Mesothelial cell of epicardium (in vitro differentiated cells): ENCODE measurements around the gene MITF. TPM values are rescaled to one million over a fixed set of nuclear protein-coding genes. Genes with fewer than 3 reads are reported as not detected.
"Not testable (repeated sequence)": the region's sequence is repeated elsewhere in the genome, so short reads cannot be mapped to it uniquely, and the experiment has no call there.

Source experiments
- DNase-seq, 2 experiments: peaks; one replicate each; pipeline ENCODE4 v3.0.0; 2021; ENCODE audit warnings: low spot score in 2 of 2; ENCODE audit not compliant: unreplicated experiment in 2 of 2
- H3K27ac Mint-ChIP-seq: 2 replicates; pipeline ENCODE4 v1.8.0; 2021; ENCODE audit warnings: mixed read lengths
- H3K27me3 Mint-ChIP-seq: 2 replicates; pipeline ENCODE4 v1.8.0; 2021; ENCODE audit warnings: low read depth, mixed read lengths
- H3K36me3 Mint-ChIP-seq: 2 replicates; pipeline ENCODE4 v1.8.0; 2021; ENCODE audit warnings: mixed read lengths
- H3K4me1 Mint-ChIP-seq: 2 replicates; pipeline ENCODE4 v1.8.0; 2021; ENCODE audit warnings: mixed read lengths
- H3K4me3 Mint-ChIP-seq: 2 replicates; pipeline ENCODE4 v1.8.0; 2021; ENCODE audit warnings: mild to moderate bottlenecking, moderate library complexity, mixed read lengths
- H3K9me3 Mint-ChIP-seq: 2 replicates; pipeline ENCODE4 v1.8.0; 2021; ENCODE audit warnings: mixed read lengths
- CTCF ChIP-seq: fragments of 200-600 bp; sonication (generic); IDR thresholded peaks from one replicate; pipeline ENCODE4 v1.5.0; 2021; ENCODE audit warnings: antibody characterized with exemption; ENCODE audit not compliant: unreplicated experiment
- total RNA-seq: library from RNA; stranded (reverse); gene quantifications from 3 replicates; pipeline ENCODE4 v1.2.1, GENCODE V29; 2021

Gene MITF
- total RNA-seq, 1 donor from 2014 or later: 7.0 TPM

GRCh38 chr3:69902386-69902785 is 163.1 kb downstream of the MITF start:
- Mint-ChIP-seq H3K27ac (no peak overlapping the region), H3K27me3 (peaks cover 20% of the 10 kb centered on the region), H3K4me1 (no peaks in the 10 kb centered on the region), H3K4me3 (no peak overlapping the region), H3K36me3 (no peaks in the 10 kb centered on the region), H3K9me3 (no peaks in the 10 kb centered on the region)
- no peak for TF ChIP-seq CTCF
- no peak for DNase-seq

DNA sequence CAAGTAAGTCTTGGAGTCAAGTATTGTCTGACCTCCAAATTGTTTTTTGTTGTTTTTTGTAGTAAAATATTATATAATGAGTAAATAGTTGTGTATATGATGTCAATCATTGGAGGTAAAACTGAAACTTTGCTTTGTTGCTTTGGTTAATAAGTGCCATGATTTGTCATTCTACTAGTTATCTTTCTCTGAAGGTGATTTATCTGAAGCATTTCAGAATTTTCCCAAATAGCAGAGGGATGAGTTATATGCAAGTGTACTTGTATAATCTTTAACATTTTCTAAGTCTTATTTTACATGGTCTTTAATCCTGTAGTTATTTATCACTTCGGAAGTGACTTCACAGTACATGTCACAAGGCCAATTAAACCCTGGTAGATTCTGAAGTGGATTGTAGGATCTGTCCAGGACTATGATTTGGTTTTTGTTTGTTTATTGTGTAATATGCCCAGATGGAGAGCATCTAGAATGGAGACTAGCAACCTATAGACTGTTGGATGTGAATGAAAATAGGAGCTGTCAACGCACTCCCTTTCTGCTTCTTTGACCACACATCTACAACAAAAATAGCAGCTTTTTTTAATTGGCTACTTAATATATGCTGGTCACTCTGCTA is 167.2 kb downstream of the MITF start:
- Mint-ChIP-seq H3K4me3 (no peak overlapping the region), H3K27me3 (peaks cover 7% of the 10 kb centered on the region), H3K9me3 (peaks cover 14% of the 10 kb centered on the region), H3K4me1 (no peaks in the 10 kb centered on the region), H3K36me3 (peaks cover 5% of the 10 kb centered on the region), H3K27ac (no peak overlapping the region)
- TF ChIP-seq CTCF: no peak
- DNase-seq: no peak

- Mint-ChIP-seq H3K4me3 (no peak overlapping the region), H3K36me3 (peaks cover 5% of the 10 kb centered on the region), H3K27me3 (peaks cover 2% of the 10 kb centered on the region), H3K27ac (no peak overlapping the region), H3K9me3 (peaks cover 20% of the 10 kb centered on the region), H3K4me1 (no peaks in the 10 kb centered on the region)
- no peak for DNase-seq
- TF ChIP-seq CTCF: no peak
Observed at GRCh38 chr3:69907554-69907953, 168.3 kb downstream of the MITF start.

DNA sequence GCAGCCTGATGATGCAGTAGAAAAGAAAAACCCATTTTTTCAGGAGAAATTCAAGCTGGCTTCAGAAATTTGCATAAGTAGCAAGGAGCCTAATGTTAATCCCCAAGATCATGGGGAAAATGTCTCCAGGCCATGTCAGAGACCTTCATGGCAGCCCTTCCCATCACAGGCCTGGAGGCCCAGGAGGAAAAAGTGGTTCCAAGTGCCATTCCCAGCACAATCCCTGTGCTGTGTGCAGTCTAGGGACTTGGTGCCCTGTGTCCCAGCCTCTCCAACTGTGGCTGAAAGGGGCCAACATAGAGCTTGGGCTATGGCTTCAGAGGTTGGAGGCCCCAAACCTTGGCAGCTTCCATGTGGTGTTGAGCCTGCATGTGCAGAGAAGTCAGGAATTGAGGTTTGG is 170.6 kb downstream of the MITF start:
- not testable (repeated sequence) for H3K4me3 Mint-ChIP-seq

DNA sequence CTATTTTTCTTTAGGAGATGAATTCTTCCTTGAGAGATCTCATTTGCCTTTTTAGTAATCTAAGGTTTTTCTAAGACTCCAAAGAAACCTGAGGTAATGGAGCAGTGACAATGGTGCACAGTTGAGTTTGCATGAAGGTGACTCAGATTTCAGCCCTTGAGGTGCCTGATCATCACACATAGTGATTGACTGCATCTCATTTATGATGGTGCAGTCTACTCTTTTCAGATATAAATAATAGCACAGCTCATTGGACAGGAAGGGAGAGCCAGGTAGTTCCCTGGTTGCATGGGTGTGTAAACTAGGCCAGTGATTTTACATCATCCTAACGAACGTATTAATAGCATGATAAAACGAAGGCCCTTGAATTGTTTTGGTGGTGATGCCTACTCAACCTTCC is 174.2 kb downstream of the MITF start:
- no peak for TF ChIP-seq CTCF
- Mint-ChIP-seq H3K4me1 (no peaks in the 10 kb centered on the region), H3K36me3 (peaks cover 5% of the 10 kb centered on the region), H3K4me3 (no peak overlapping the region), H3K9me3 (peaks cover 34% of the 10 kb centered on the region), H3K27ac (no peak overlapping the region), H3K27me3 (peaks cover 10% of the 10 kb centered on the region)
- DNase-seq: no peak

More for the DNA sequence above, 170.6 kb downstream of the MITF start:
- not testable (repeated sequence) for H3K36me3 Mint-ChIP-seq, H3K27ac Mint-ChIP-seq, H3K27me3 Mint-ChIP-seq, DNase-seq, H3K4me1 Mint-ChIP-seq
- peaks cover 26% of the 10 kb centered on the region for H3K9me3 Mint-ChIP-seq

DNA sequence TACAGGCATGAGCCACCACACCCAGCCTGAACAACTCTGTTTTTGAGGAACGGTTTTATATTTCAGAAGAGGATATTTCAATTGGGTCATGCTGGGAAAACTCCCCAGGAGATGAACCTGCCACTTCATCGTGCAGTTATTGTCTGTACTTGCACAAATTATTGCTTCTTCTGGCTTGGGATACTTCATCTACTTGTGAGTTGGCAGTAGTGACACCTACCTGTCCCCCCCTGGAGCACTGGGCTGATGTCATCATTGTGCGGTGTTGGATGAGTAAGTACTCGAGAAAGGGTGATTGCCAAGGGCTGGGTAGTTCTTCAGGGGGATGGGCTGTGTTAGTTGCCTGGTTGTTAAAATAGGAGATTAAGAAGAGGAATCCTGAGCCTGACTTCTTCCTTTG is 175.1 kb downstream of the MITF start:
- Mint-ChIP-seq H3K4me3 (no peak overlapping the region), H3K27me3 (peaks cover 15% of the 10 kb centered on the region), H3K36me3 (peaks cover 2% of the 10 kb centered on the region), H3K4me1 (no peaks in the 10 kb centered on the region), H3K27ac (no peak overlapping the region), H3K9me3 (peaks cover 28% of the 10 kb centered on the region)
- TF ChIP-seq CTCF: no peak
- DNase-seq: no peak
